ENCODE results near the gene EXOC3.

EXOC3 gene

GRCh38 chr5:509611-510185 is 66.7 kb downstream of the EXOC3 start:
- Histone ChIP-seq H3K4me3 (ENCODE audit: low read length) (no peak overlapping the region), H3K9ac (ENCODE audit: low read depth, low read length) (no peak overlapping the region), H3K36me3 (ENCODE audit: insufficient read depth, low read length) (no peaks in the 10 kb centered on the region), H3K4me1 (ENCODE audit: control insufficient read depth, insufficient read depth, low read length) (no peaks in the 10 kb centered on the region), H3K4me2 (ENCODE audit: low read length) (no peak overlapping the region), H3K27me3 (ENCODE audit: control insufficient read depth, insufficient read depth, low read length) (peaks cover 44% of the 10 kb centered on the region), H3K9me3 (replicated peaks; ENCODE audit: low read length) (no peaks in the 10 kb centered on the region)

GRCh38 chr5:510521-510920 is 67.5 kb downstream of the EXOC3 start:
- Histone ChIP-seq H3K36me3 (ENCODE audit: insufficient read depth, low read length) (no peaks in the 10 kb centered on the region), H3K27me3 (ENCODE audit: control insufficient read depth, insufficient read depth, low read length) (peaks cover 47% of the 10 kb centered on the region), H3K4me3 (ENCODE audit: low read length) (no peak overlapping the region), H3K9me3 (replicated peaks; ENCODE audit: low read length) (no peaks in the 10 kb centered on the region), H3K4me1 (ENCODE audit: control insufficient read depth, insufficient read depth, low read length) (no peaks in the 10 kb centered on the region), H3K4me2 (ENCODE audit: low read length) (no peak overlapping the region), H3K9ac (ENCODE audit: low read depth, low read length) (no peak overlapping the region)

GRCh38 chr5:511476-511875 is 68.5 kb downstream of the EXOC3 start:
- Histone ChIP-seq H3K4me2 (ENCODE audit: low read length) (no peak overlapping the region), H3K4me3 (ENCODE audit: low read length) (no peak overlapping the region), H3K36me3 (ENCODE audit: insufficient read depth, low read length) (no peaks in the 10 kb centered on the region), H3K4me1 (ENCODE audit: control insufficient read depth, insufficient read depth, low read length) (no peaks in the 10 kb centered on the region), H3K9ac (ENCODE audit: low read depth, low read length) (no peak overlapping the region), H3K9me3 (replicated peaks; ENCODE audit: low read length) (no peaks in the 10 kb centered on the region), H3K27me3 (ENCODE audit: control insufficient read depth, insufficient read depth, low read length) (peaks cover 53% of the 10 kb centered on the region)

GRCh38 chr5:513216-514100 is 70.5 kb downstream of the EXOC3 start:
- Histone ChIP-seq H3K36me3 (ENCODE audit: insufficient read depth, low read length) (no peaks in the 10 kb centered on the region), H3K4me2 (ENCODE audit: low read length) (no peak overlapping the region), H3K9me3 (replicated peaks; ENCODE audit: low read length) (no peaks in the 10 kb centered on the region), H3K9ac (ENCODE audit: low read depth, low read length) (no peak overlapping the region), H3K4me3 (ENCODE audit: low read length) (no peak overlapping the region), H3K27me3 (ENCODE audit: control insufficient read depth, insufficient read depth, low read length) (peaks cover 57% of the 10 kb centered on the region), H3K4me1 (ENCODE audit: control insufficient read depth, insufficient read depth, low read length) (no peaks in the 10 kb centered on the region)

GRCh38 chr5:514101-514485 is 71.1 kb downstream of the EXOC3 start:
- Histone ChIP-seq H3K4me3 (ENCODE audit: low read length) (no peak overlapping the region), H3K4me2 (ENCODE audit: low read length) (no peak overlapping the region), H3K27me3 (ENCODE audit: control insufficient read depth, insufficient read depth, low read length) (peaks cover 60% of the 10 kb centered on the region), H3K9ac (ENCODE audit: low read depth, low read length) (no peak overlapping the region), H3K9me3 (replicated peaks; ENCODE audit: low read length) (no peaks in the 10 kb centered on the region), H3K36me3 (ENCODE audit: insufficient read depth, low read length) (no peaks in the 10 kb centered on the region), H3K4me1 (ENCODE audit: control insufficient read depth, insufficient read depth, low read length) (no peaks in the 10 kb centered on the region)

- Histone ChIP-seq H3K4me3 (ENCODE audit: low read length) (no peak overlapping the region), H3K4me2 (ENCODE audit: low read length) (no peak overlapping the region), H3K4me1 (ENCODE audit: control insufficient read depth, insufficient read depth, low read length) (no peaks in the 10 kb centered on the region), H3K27me3 (ENCODE audit: control insufficient read depth, insufficient read depth, low read length) (peaks cover 60% of the 10 kb centered on the region), H3K9me3 (replicated peaks; ENCODE audit: low read length) (no peaks in the 10 kb centered on the region), H3K36me3 (ENCODE audit: insufficient read depth, low read length) (no peaks in the 10 kb centered on the region), H3K9ac (ENCODE audit: low read depth, low read length) (no peak overlapping the region)
Observed at GRCh38 chr5:514673-515072, 71.7 kb downstream of the EXOC3 start.

- no peaks in the 10 kb centered on the region for H3K9me3 ChIP-seq (replicated peaks; ENCODE audit: low read length)
- no peaks in the 10 kb centered on the region for H3K36me3 ChIP-seq (ENCODE audit: insufficient read depth, low read length)
- H3K9ac ChIP-seq (ENCODE audit: low read depth, low read length) = no peak overlapping the region
- no peak overlapping the region for H3K4me3 ChIP-seq (ENCODE audit: low read length)
- peaks cover 57% of the 10 kb centered on the region for H3K27me3 ChIP-seq (ENCODE audit: control insufficient read depth, insufficient read depth, low read length)
- no peak overlapping the region for H3K4me2 ChIP-seq (ENCODE audit: low read length)
- no peaks in the 10 kb centered on the region for H3K4me1 ChIP-seq (ENCODE audit: control insufficient read depth, insufficient read depth, low read length)
Observed at GRCh38 chr5:515273-515836, 72.4 kb downstream of the EXOC3 start.

- Histone ChIP-seq H3K4me3 (ENCODE audit: low read length) (no peak overlapping the region), H3K9ac (ENCODE audit: low read depth, low read length) (no peak overlapping the region), H3K4me2 (ENCODE audit: low read length) (no peak overlapping the region), H3K36me3 (ENCODE audit: insufficient read depth, low read length) (no peaks in the 10 kb centered on the region), H3K9me3 (replicated peaks; ENCODE audit: low read length) (no peaks in the 10 kb centered on the region), H3K27me3 (ENCODE audit: control insufficient read depth, insufficient read depth, low read length) (peaks cover 55% of the 10 kb centered on the region), H3K4me1 (ENCODE audit: control insufficient read depth, insufficient read depth, low read length) (no peaks in the 10 kb centered on the region)
Observed at GRCh38 chr5:516338-516925, 73.5 kb downstream of the EXOC3 start.
